H1 (cell line): Measurements from ENCODE around the gene SLC25A15. TPM values are rescaled to one million over a fixed set of nuclear protein-coding genes. Genes with fewer than 3 reads are reported as not detected.

Experiments
- GABPA ChIP-seq: IDR thresholded peaks from 2 replicates; pipeline ENCODE4 v1.6.1; 2011; ENCODE audit warnings: mild to moderate bottlenecking, low read length, moderate library complexity, borderline replicate concordance; ENCODE audit not compliant: insufficient read depth
- KDM1A ChIP-seq: fragments of 200-600, 300-600 bp; sonication (generic); IDR thresholded peaks from 2 replicates; pipeline ENCODE4 v1.7.1; 2016; ENCODE audit warnings: mild to moderate bottlenecking, low read length, borderline replicate concordance
- MAFK ChIP-seq: IDR thresholded peaks from 2 replicates; pipeline ENCODE4 v1.6.1; 2012; ENCODE audit warnings: low read depth, mild to moderate bottlenecking, improper control_type of control experiment, low read length
- SIN3A ChIP-seq, 2 experiments: IDR thresholded peaks in 1 of 2; conservative IDR thresholded peaks in 1 of 2; 2 replicates each; pipeline ENCODE4 v1.6.1; 2011 to 2012; ENCODE audit warnings: low read length in 2 of 2, improper control_type of control experiment in 1 of 2, low read depth in 1 of 2, mild to moderate bottlenecking in 1 of 2
- TAF1 ChIP-seq: IDR thresholded peaks from 2 replicates; pipeline ENCODE4 v1.6.1; 2011; ENCODE audit warnings: mild to moderate bottlenecking, low read depth, low read length
- TEAD4 ChIP-seq: IDR thresholded peaks from 2 replicates; pipeline ENCODE4 v1.6.1; 2012; ENCODE audit warnings: low read depth, low read length, inconsistent platforms, mixed read lengths
- ZNF274 ChIP-seq: IDR thresholded peaks from 2 replicates; pipeline ENCODE4 v1.7.0; 2012; ENCODE audit warnings: low read length, borderline replicate concordance; ENCODE audit errors: extremely low read depth
- polyA plus RNA-seq, 7 experiments: library from polyadenylated mRNA; depleted of rRNA in 3 of 7; stranded (reverse) in 5 of 7; unstranded in 2 of 7; fragments of >200 nt in 5 of 7; fragments of 200-250 nt in 2 of 7; gene quantifications; 1 replicate in 5 of 7; 2 replicates in 1 of 7; 4 replicates in 1 of 7; pipeline versions ENCODE4 v1.2.1 to v1.2.3, GENCODE V29; 2011 to 2013; ENCODE audit warnings: missing spikeins in 2 of 7, mixed read lengths in 2 of 7
- total RNA-seq: library from RNA; stranded (reverse); fragmentation: NEBNext Ultra II Directional; extraction: Animal tissue kit (Norgen Biotek cat#: 25700); gene quantifications from 2 replicates; pipeline ENCODE4 v1.2.1, GENCODE V29; 2021

SLC25A15 gene
- total and polyA plus RNA-seq, 2 of the 8 experiments (the other 6 are each of a cell fraction or from before 2014, with no cell fraction given), result 12.4 to 23.4 TPM

DNA sequence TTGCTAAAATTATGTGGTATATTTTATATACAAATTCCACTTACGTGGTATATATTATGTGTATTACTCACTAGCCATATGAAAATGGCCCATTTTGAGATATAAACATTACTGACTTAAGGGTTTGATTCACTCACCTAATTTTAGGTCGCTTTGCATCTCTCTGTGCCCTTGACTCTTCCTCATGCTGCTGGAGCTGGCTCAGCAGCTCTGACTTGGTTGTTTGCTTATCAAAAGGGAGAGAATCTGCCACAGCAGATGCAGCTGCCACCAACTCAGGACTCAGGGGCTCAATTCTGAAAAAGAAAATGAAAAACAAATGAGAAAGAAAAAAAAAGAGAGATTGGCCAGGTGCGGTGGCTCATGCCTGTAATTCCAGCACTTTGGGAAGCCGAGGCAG lies 30.6 kb upstream of the SLC25A15 start (continued):
- no peak for TF ChIP-seq ZNF274
- TF ChIP-seq MAFK, result no peak
- TF ChIP-seq SIN3A (conservative IDR thresholded peaks at IDR 0.05 in 1 of 2, IDR thresholded peaks at IDR 0.05 in 1 of 2; ENCODE audit: low read depth in 1 of 2, low read length in 2 of 2), result no peak
- no peak for TF ChIP-seq GABPA
- TF ChIP-seq TAF1, result no peak
- TF ChIP-seq TEAD4, result no peak
- TF ChIP-seq KDM1A, result no peak
